ENCODE data around the gene RBM14. TPM values are rescaled to one million over a fixed set of nuclear protein-coding genes. Genes with fewer than 3 reads are reported as not detected.

The RBM14 gene
- total RNA-seq, 4 donors from 2014 or later = 25.8 to 49.3 (median 39.6) TPM

GRCh38 chr11:66604155-66604554, 12.3 kb upstream of the RBM14 start:
- no peak for TF ChIP-seq CTCF (IDR thresholded peaks at IDR 0.05; ENCODE audit: low read depth)

GRCh38 chr11:66607126-66607834, 9.2 kb upstream of the RBM14 start:
- no peak for TF ChIP-seq CTCF (IDR thresholded peaks at IDR 0.05; ENCODE audit: low read depth)

GRCh38 chr11:66609721-66610617, 6.5 kb upstream of the RBM14 start:
- TF ChIP-seq CTCF (IDR thresholded peaks at IDR 0.05; ENCODE audit: low read depth) = no peak

GRCh38 chr11:66612458-66612857, 4.0 kb upstream of the RBM14 start:
- TF ChIP-seq CTCF (IDR thresholded peaks at IDR 0.05; ENCODE audit: low read depth) = no peak

GRCh38 chr11:66614073-66614472, 2.4 kb upstream of the RBM14 start:
- no peak for TF ChIP-seq CTCF (IDR thresholded peaks at IDR 0.05; ENCODE audit: low read depth)

DNA sequence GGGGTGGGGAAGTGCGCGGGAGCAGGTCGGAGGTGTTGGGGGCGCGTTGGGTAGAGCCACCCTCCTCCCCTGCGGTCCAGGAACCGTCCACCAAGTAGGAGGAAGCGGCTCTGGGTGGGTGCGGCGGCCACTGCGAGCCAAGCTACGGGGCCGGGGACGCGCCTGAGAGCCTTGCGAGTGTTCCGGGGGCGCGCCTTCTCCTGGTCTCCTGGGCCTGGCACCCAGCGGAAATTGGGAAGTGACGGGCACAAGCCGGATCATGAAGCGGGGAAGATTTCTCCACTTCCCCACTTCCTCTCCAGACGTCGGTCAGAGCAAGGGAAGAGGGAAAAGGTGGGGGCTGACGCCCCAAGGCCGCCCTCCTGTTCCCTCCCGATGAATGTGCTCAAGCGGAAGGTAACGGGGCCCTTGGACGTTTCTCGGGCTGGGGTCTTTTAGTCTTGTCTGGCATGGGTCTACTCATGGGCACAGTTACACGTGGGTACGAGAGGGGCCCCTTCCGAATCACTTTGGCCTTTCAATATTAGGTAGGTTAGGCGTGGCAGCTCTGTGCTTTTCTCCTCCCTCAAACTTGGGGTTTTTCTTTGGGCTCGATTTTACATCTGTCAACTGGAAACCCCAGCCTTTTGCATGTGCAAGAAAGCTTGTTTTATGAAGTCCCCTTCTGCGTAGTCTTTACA, 865 bp downstream of the RBM14 start:
- TF ChIP-seq CTCF (IDR thresholded peaks at IDR 0.05; ENCODE audit: low read depth) = no peak

GRCh38 chr11:66619080-66619554, 2.7 kb downstream of the RBM14 start:
- TF ChIP-seq CTCF (IDR thresholded peaks at IDR 0.05; ENCODE audit: low read depth) = no peak

Measured in subcutaneous adipose tissue (tissue), 4 donors.